Keratinocyte (primary cell): ENCODE measurements around the gene IFNL4. TPM values are rescaled to one million over a fixed set of nuclear protein-coding genes. Genes with fewer than 3 reads are reported as not detected.

Experiments
- DNase-seq: peaks from one replicate; pipeline ENCODE4 v3.0.0-alpha.2; 2011; ENCODE audit warnings: low read depth, missing footprints, low spot score
- FAIRE-seq: peaks from 2 replicates; lab custom pipeline; 2011; peaks lifted over from hg19 to GRCh38; lab: Jason Lieb, UNC
- H2AFZ ChIP-seq: 2 replicates; pipeline ENCODE4 v1.6.0; 2012; ENCODE audit warnings: low read length, control low read depth, inconsistent platforms; ENCODE audit not compliant: control insufficient read depth
- H3K27ac ChIP-seq: 2 replicates; pipeline ENCODE4 v1.5.1; 2011; ENCODE audit warnings: low read length; ENCODE audit not compliant: control insufficient read depth, insufficient read depth
- H3K27me3 ChIP-seq: 3 replicates; pipeline ENCODE4 v1.6.0; 2011; ENCODE audit warnings: low read length; ENCODE audit not compliant: control insufficient read depth, insufficient read depth; ENCODE audit errors: extremely low read depth
- H3K36me3 ChIP-seq, 2 experiments: 2 replicates in 1 of 2; 3 replicates in 1 of 2; pipeline ENCODE4 v1.5.1; 2011; ENCODE audit warnings: low read length in 2 of 2, mild to moderate bottlenecking in 1 of 2; ENCODE audit not compliant: control insufficient read depth in 2 of 2, insufficient read depth in 2 of 2; ENCODE audit errors: extremely low read depth in 1 of 2
- H3K4me1 ChIP-seq: 3 replicates; pipeline ENCODE4 v1.5.1; 2011; ENCODE audit warnings: low read length; ENCODE audit not compliant: control insufficient read depth, insufficient read depth; ENCODE audit errors: extremely low read depth
- H3K4me2 ChIP-seq: 3 replicates; pipeline ENCODE4 v1.6.0; 2011; ENCODE audit warnings: low read depth, low read length; ENCODE audit not compliant: control insufficient read depth, insufficient read depth; ENCODE audit errors: extremely low read depth
- H3K4me3 ChIP-seq, 3 experiments: fragments of 200-600 bp in 1 of 3; sonication (generic) in 1 of 3; 2 replicates in 2 of 3; 3 replicates in 1 of 3; pipeline ENCODE4 v1.5.1; 2011 to 2016; ENCODE audit warnings: low read length in 3 of 3, mild to moderate bottlenecking in 3 of 3, control low read depth in 2 of 3, inconsistent platforms in 1 of 3, low read depth in 1 of 3, mixed read lengths in 1 of 3, mixed run types in 1 of 3, moderate library complexity in 1 of 3; ENCODE audit not compliant: control insufficient read depth in 2 of 3, insufficient read depth in 2 of 3; ENCODE audit errors: extremely low read depth in 1 of 3
- H3K79me2 ChIP-seq: 2 replicates; pipeline ENCODE4 v1.6.0; 2012; ENCODE audit warnings: low read length; ENCODE audit not compliant: control insufficient read depth, insufficient read depth
- H3K9ac ChIP-seq: 3 replicates; pipeline ENCODE4 v1.6.0; 2011; ENCODE audit warnings: low read length; ENCODE audit not compliant: control insufficient read depth, insufficient read depth; ENCODE audit errors: extremely low read depth
- H3K9me1 ChIP-seq: 3 replicates; pipeline ENCODE4 v1.6.0; 2011; ENCODE audit warnings: low read length; ENCODE audit not compliant: control insufficient read depth, insufficient read depth; ENCODE audit errors: extremely low read depth
- H3K9me3 ChIP-seq: 2 replicates; pipeline ENCODE4 v1.5.1; 2012; ENCODE audit warnings: low read depth, low read length; ENCODE audit not compliant: control insufficient read depth
- H4K20me1 ChIP-seq: 3 replicates; pipeline ENCODE4 v1.6.0; 2011; ENCODE audit warnings: low read length; ENCODE audit not compliant: control insufficient read depth, insufficient read depth; ENCODE audit errors: extremely low read depth
- EZH2 ChIP-seq: IDR thresholded peaks from one replicate; pipeline ENCODE4 v1.6.1; 2012; ENCODE audit warnings: inconsistent platforms, mild to moderate bottlenecking, low read length, moderate library complexity
- dilution Hi-C: fragments of 300-500 bp; cut with MboI; formaldehyde crosslinking; loops from one replicate; pipeline ENCODE4 v1.7.0; 2020; ENCODE audit warnings: low sequenced_read_pairs; ENCODE audit not compliant: extremely low pct_ligation_motif_present
- polyA plus RNA-seq, 5 experiments: library from polyadenylated mRNA; depleted of rRNA in 3 of 5; stranded (reverse) in 3 of 5; stranded (forward) in 1 of 5; unstranded in 1 of 5; fragments of >200 nt; gene quantifications; 1 replicate in 1 of 5; 2 replicates in 3 of 5; 3 replicates in 1 of 5; pipeline versions ENCODE4 v1.2.1 to v1.2.3, GENCODE V29; 2011 to 2012; ENCODE audit warnings: missing spikeins in 2 of 5, low read depth in 1 of 5, low replicate concordance in 1 of 5
- TF ChIP-seq, protein P1 (sequence below), 3 experiments: IDR thresholded peaks in 1 of 3; conservative IDR thresholded peaks in 1 of 3; optimal IDR thresholded peaks in 1 of 3; 2 replicates in 2 of 3; 3 replicates in 1 of 3; pipeline versions ENCODE3 to v1.5.1; 2011; ENCODE audit warnings: low read length in 3 of 3, mild to moderate bottlenecking in 3 of 3, moderate library complexity in 2 of 3, control low read depth in 1 of 3, inconsistent platforms in 1 of 3; ENCODE audit not compliant: insufficient read depth in 2 of 3; ENCODE audit errors: extremely low read depth in 1 of 3

Gene IFNL4
- polyA plus RNA-seq, 1 donor (not counting 4 experiments of a cell fraction or from before 2014, with no cell fraction given), result not detected

- TF ChIP-seq, protein P1, sequence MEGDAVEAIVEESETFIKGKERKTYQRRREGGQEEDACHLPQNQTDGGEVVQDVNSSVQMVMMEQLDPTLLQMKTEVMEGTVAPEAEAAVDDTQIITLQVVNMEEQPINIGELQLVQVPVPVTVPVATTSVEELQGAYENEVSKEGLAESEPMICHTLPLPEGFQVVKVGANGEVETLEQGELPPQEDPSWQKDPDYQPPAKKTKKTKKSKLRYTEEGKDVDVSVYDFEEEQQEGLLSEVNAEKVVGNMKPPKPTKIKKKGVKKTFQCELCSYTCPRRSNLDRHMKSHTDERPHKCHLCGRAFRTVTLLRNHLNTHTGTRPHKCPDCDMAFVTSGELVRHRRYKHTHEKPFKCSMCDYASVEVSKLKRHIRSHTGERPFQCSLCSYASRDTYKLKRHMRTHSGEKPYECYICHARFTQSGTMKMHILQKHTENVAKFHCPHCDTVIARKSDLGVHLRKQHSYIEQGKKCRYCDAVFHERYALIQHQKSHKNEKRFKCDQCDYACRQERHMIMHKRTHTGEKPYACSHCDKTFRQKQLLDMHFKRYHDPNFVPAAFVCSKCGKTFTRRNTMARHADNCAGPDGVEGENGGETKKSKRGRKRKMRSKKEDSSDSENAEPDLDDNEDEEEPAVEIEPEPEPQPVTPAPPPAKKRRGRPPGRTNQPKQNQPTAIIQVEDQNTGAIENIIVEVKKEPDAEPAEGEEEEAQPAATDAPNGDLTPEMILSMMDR (optimal IDR thresholded peaks at IDR 0.05 in 1 of 3, IDR thresholded peaks at IDR 0.05 in 1 of 3, conservative IDR thresholded peaks at IDR 0.05 in 1 of 3; ENCODE audit: extremely low read depth in 1 of 3, insufficient read depth in 2 of 3, low read length in 3 of 3), result no peak
- TF ChIP-seq EZH2, result no peak
- Histone ChIP-seq H3K4me2 (no peak overlapping the region), H3K9me1 (no peaks in the 10 kb centered on the region), H3K36me3 (no peaks in the 10 kb centered on the region), H4K20me1 (no peaks in the 10 kb centered on the region), H2AFZ (no peak overlapping the region), H3K27ac (no peak overlapping the region), H3K9me3 (no peaks in the 10 kb centered on the region), H3K9ac (no peak overlapping the region), H3K79me2 (no peaks in the 10 kb centered on the region), H3K4me1 (no peaks in the 10 kb centered on the region), H3K27me3 (peaks cover 5% of the 10 kb centered on the region), H3K4me3 (no peak overlapping the region)
- FAIRE-seq (no peak), DNase-seq (no peak)
- dilution Hi-C loops, result no loop called here
These were observed 10.4 kb downstream of the IFNL4 start for GRCh38 chr19:39238209-39238608.

- no peaks in the 10 kb centered on the region for H4K20me1 ChIP-seq
- no peaks in the 10 kb centered on the region for H3K79me2 ChIP-seq
- FAIRE-seq (no peak), DNase-seq (no peak)
- H3K9me3 ChIP-seq, result no peaks in the 10 kb centered on the region
- no peak overlapping the region for H3K4me2 ChIP-seq
- no peak overlapping the region for H2AFZ ChIP-seq
- dilution Hi-C loops, result no loop called here
- no peak overlapping the region for H3K9ac ChIP-seq
- TF ChIP-seq, protein P1 (optimal IDR thresholded peaks at IDR 0.05 in 1 of 3, IDR thresholded peaks at IDR 0.05 in 1 of 3, conservative IDR thresholded peaks at IDR 0.05 in 1 of 3; ENCODE audit: extremely low read depth in 1 of 3, insufficient read depth in 2 of 3, low read length in 3 of 3), result no peak
- TF ChIP-seq EZH2, result no peak
- H3K4me1 ChIP-seq, result no peaks in the 10 kb centered on the region
- H3K27ac ChIP-seq, result no peak overlapping the region
- H3K27me3 ChIP-seq, result peaks cover 5% of the 10 kb centered on the region
- no peaks in the 10 kb centered on the region for H3K36me3 ChIP-seq
- H3K9me1 ChIP-seq, result no peaks in the 10 kb centered on the region
- H3K4me3 ChIP-seq, result no peak overlapping the region
These were observed 11.2 kb downstream of the IFNL4 start for GRCh38 chr19:39237200-39238184.
